ENCODE results near the gene LIMS3.
"Not testable (repeated sequence)": the region's sequence is repeated elsewhere in the genome, so short reads cannot be mapped to it uniquely, and the experiment has no call there.

LIMS3 gene

GRCh38 chr2:109898462-109899336 is at the start of gene LIMS3:
Gene LIMS3, plus strand, starts transcription at chr2:109898688. Its CDS starts 41 bp downstream, at chr2:109898729.
- not testable (repeated sequence) for DNase-seq

GRCh38 chr2:109871129-109871751 is 27.2 kb upstream of the LIMS3 start:
- not testable (repeated sequence) for DNase-seq

GRCh38 chr2:109876625-109877024 is 21.9 kb upstream of the LIMS3 start:
- DNase-seq, result not testable (repeated sequence)

- DNase-seq, result not testable (repeated sequence)
These were observed 16.4 kb upstream of the LIMS3 start for GRCh38 chr2:109882112-109882511.

- DNase-seq, result not testable (repeated sequence)
These were observed 10.1 kb upstream of the LIMS3 start for GRCh38 chr2:109888414-109888813.

GRCh38 chr2:109889909-109890308 is 8.6 kb upstream of the LIMS3 start:
- not testable (repeated sequence) for DNase-seq

- not testable (repeated sequence) for DNase-seq
These were observed 7.5 kb upstream of the LIMS3 start for GRCh38 chr2:109891024-109891423.

- DNase-seq, result not testable (repeated sequence)
These were observed 4.8 kb upstream of the LIMS3 start for GRCh38 chr2:109893736-109894135.

- DNase-seq, result not testable (repeated sequence)
These were observed 4.3 kb upstream of the LIMS3 start for GRCh38 chr2:109894141-109894540.

- DNase-seq, result not testable (repeated sequence)
These were observed 3.2 kb upstream of the LIMS3 start for GRCh38 chr2:109895090-109895869.

- DNase-seq, result not testable (repeated sequence)
These were observed 2.3 kb upstream of the LIMS3 start for GRCh38 chr2:109896212-109896611.

GRCh38 chr2:109897769-109898461 is 573 bp upstream of the LIMS3 start:
- DNase-seq, result not testable (repeated sequence)

GRCh38 chr2:109905796-109906195 is 7.3 kb downstream of the LIMS3 start:
- DNase-seq, result not testable (repeated sequence)

- DNase-seq, result not testable (repeated sequence)
These were observed 10.1 kb downstream of the LIMS3 start for GRCh38 chr2:109908626-109909025.

- not testable (repeated sequence) for DNase-seq
These were observed 12.3 kb downstream of the LIMS3 start for GRCh38 chr2:109910789-109911188.

- not testable (repeated sequence) for DNase-seq
These were observed 15.4 kb downstream of the LIMS3 start for GRCh38 chr2:109913911-109914310.

- not testable (repeated sequence) for DNase-seq
These were observed 16.1 kb downstream of the LIMS3 start for GRCh38 chr2:109914552-109914951.

GRCh38 chr2:109915830-109916229 is 17.3 kb downstream of the LIMS3 start:
- DNase-seq, result not testable (repeated sequence)

- not testable (repeated sequence) for DNase-seq
These were observed 21.7 kb downstream of the LIMS3 start for GRCh38 chr2:109920162-109920561.

- DNase-seq, result not testable (repeated sequence)
These were observed 23.3 kb downstream of the LIMS3 start for GRCh38 chr2:109921543-109922384.

GRCh38 chr2:109924481-109924880 is 26.0 kb downstream of the LIMS3 start:
- DNase-seq, result not testable (repeated sequence)
